ENCODE data around the gene CACNA2D1. TPM values are rescaled to one million over a fixed set of nuclear protein-coding genes. Genes with fewer than 3 reads are reported as not detected.

Gene CACNA2D1
- total RNA-seq, 3 donors from 2014 or later (not counting 1 experiment from before 2014, with no cell fraction given) = not detected

DNA sequence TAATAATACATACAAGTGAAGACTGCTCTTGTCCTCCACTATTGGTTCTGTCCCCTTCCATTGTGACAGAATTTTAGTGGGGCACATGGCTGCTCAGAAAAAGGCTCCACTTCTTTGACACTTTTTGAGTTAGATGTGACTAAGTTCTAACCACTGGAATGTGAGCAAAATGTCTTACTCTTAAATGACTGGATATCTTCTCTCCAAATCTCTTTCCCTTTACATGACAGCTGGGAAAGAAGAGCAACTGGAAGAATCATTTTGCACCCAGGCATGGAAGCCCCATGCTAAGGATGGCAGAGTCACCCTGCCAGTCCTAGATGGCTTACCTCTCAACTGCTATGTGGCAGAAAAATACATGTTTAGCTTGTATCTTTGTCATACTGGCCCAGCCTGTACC lies 97.7 kb downstream of the CACNA2D1 start:
- no peak overlapping the region for H3K4me3 ChIP-seq (ENCODE audit: low read length)
- DNase-seq (no peak), ATAC-seq (no peak)
- peaks cover 2 to 3% of the 10 kb centered on the region in 2 donors for H3K9me3 Mint-ChIP-seq
- H3K4me1 Mint-ChIP-seq = no peaks in the 10 kb centered on the region
- TF ChIP-seq, protein P1, sequence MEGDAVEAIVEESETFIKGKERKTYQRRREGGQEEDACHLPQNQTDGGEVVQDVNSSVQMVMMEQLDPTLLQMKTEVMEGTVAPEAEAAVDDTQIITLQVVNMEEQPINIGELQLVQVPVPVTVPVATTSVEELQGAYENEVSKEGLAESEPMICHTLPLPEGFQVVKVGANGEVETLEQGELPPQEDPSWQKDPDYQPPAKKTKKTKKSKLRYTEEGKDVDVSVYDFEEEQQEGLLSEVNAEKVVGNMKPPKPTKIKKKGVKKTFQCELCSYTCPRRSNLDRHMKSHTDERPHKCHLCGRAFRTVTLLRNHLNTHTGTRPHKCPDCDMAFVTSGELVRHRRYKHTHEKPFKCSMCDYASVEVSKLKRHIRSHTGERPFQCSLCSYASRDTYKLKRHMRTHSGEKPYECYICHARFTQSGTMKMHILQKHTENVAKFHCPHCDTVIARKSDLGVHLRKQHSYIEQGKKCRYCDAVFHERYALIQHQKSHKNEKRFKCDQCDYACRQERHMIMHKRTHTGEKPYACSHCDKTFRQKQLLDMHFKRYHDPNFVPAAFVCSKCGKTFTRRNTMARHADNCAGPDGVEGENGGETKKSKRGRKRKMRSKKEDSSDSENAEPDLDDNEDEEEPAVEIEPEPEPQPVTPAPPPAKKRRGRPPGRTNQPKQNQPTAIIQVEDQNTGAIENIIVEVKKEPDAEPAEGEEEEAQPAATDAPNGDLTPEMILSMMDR (IDR thresholded peaks at IDR 0.05) = no peak
- H3K27ac Mint-ChIP-seq = no peak overlapping the region
- H3K9me3 ChIP-seq (ENCODE audit: control insufficient read depth, insufficient read depth, low read length) = no peaks in the 10 kb centered on the region
- intact Hi-C loops (cut with micrococcal nuclease) = no loop called here
- H3K4me1 ChIP-seq (ENCODE audit: control insufficient read depth, insufficient read depth, low read length) = no peaks in the 10 kb centered on the region
- no peaks in the 10 kb centered on the region for H3K36me3 Mint-ChIP-seq
- no peaks in the 10 kb centered on the region for H3K27me3 ChIP-seq (ENCODE audit: control insufficient read depth, insufficient read depth, low read length)
- no peak overlapping the region for H3K4me3 Mint-ChIP-seq
- H3K36me3 ChIP-seq (ENCODE audit: control insufficient read depth, insufficient read depth, low read length) = no peaks in the 10 kb centered on the region
- no peak overlapping the region for H3K27ac ChIP-seq (ENCODE audit: low read length)
- H3K27me3 Mint-ChIP-seq (ENCODE audit: low read depth in 2 of 2) = no peaks in the 10 kb centered on the region

DNA sequence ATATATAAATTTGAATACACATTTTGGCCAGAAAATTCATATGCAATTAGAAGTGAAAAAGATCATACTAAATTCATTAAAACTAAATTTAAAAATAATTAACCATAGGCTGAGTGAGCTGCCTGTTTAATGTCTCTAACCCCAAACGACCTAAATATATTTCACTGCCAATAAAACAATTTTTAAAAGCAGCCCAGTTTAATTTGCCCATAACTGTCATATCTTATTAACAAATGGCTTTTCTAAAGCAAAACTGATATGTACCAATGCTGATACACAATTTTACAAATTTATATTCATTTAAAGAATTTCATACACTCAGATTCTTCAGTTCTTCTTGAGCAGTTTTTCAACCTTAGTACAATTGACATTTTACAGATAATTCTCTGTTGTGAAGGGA lies 99.9 kb downstream of the CACNA2D1 start:
- intact Hi-C loops (cut with micrococcal nuclease) = no loop called here
- H3K9me3 ChIP-seq (ENCODE audit: control insufficient read depth, insufficient read depth, low read length) = no peaks in the 10 kb centered on the region
- ATAC-seq (no peak), DNase-seq (no peak)
- Mint-ChIP-seq H3K27me3 (ENCODE audit: low read depth in 2 of 2) (no peaks in the 10 kb centered on the region), H3K9me3 (peaks cover 3 to 4% of the 10 kb centered on the region in 2 donors), H3K36me3 (no peaks in the 10 kb centered on the region), H3K4me3 (no peak overlapping the region), H3K27ac (no peak overlapping the region), H3K4me1 (no peaks in the 10 kb centered on the region)
- H3K4me1 ChIP-seq (ENCODE audit: control insufficient read depth, insufficient read depth, low read length) = no peaks in the 10 kb centered on the region
- H3K36me3 ChIP-seq (ENCODE audit: control insufficient read depth, insufficient read depth, low read length) = no peaks in the 10 kb centered on the region
- WGBS (ENCODE audit: insufficient coverage) = 59% methylated on average over 1 of the region's 1 CpG
- TF ChIP-seq, protein P1 (IDR thresholded peaks at IDR 0.05) = no peak
- H3K27me3 ChIP-seq (ENCODE audit: control insufficient read depth, insufficient read depth, low read length) = no peaks in the 10 kb centered on the region
- no peak overlapping the region for H3K4me3 ChIP-seq (ENCODE audit: low read length)
- no peak overlapping the region for H3K27ac ChIP-seq (ENCODE audit: low read length)

DNA sequence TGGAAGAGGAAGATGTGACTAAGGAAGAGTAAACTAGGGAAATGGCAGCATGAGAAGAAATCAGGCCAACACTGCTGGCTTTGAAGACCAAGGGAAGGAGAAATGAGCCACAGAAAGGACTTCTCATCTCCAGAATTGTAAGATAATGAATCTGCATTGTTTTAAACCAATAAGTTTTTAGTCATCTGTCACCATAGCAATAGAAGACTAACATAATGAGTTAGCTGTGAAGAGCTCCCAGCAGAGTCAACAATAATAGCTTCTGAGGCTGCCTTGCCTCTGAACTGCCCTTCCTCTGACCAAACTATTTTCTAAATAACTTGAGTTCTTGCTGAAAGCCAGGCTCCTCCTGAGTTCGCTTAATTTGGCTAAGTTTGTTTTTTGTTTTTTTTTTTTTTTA lies 103.6 kb downstream of the CACNA2D1 start:
- Mint-ChIP-seq H3K4me1 (no peaks in the 10 kb centered on the region), H3K27me3 (ENCODE audit: low read depth in 2 of 2) (no peaks in the 10 kb centered on the region), H3K9me3 (peaks cover 5 to 12% of the 10 kb centered on the region in 2 donors), H3K36me3 (no peaks in the 10 kb centered on the region), H3K27ac (no peak overlapping the region), H3K4me3 (no peak overlapping the region)
- Histone ChIP-seq H3K4me1 (ENCODE audit: control insufficient read depth, insufficient read depth, low read length) (no peaks in the 10 kb centered on the region), H3K36me3 (ENCODE audit: control insufficient read depth, insufficient read depth, low read length) (no peaks in the 10 kb centered on the region), H3K9me3 (ENCODE audit: control insufficient read depth, insufficient read depth, low read length) (no peaks in the 10 kb centered on the region), H3K27me3 (ENCODE audit: control insufficient read depth, insufficient read depth, low read length) (no peaks in the 10 kb centered on the region), H3K27ac (ENCODE audit: low read length) (no peak overlapping the region), H3K4me3 (ENCODE audit: low read length) (no peak overlapping the region)
- WGBS (ENCODE audit: insufficient coverage) = no CpG with 5 or more reads among the region's 1 CpG
- ATAC-seq (no peak), DNase-seq (no peak)
- intact Hi-C loops (cut with micrococcal nuclease) = no loop called here
- TF ChIP-seq, protein P1 (IDR thresholded peaks at IDR 0.05) = no peak

DNA sequence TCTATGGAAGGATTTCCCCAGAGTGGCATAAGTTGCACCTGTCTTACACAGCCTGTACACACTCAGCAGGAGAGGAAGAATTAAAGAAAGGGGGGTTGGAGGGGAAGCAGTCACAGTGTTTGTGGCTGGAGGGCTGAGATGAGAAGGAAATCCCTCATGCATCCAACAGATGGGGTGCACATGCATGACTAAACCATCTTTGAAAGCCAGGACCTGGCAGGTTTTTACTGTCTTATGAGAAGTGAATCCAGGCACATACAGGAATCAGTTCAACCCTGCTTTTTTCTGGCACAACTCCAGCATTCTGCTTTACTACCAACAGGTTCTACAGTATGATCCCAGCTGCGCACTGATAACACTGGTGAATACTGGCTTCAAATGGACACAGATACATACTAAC lies 107.7 kb downstream of the CACNA2D1 start:
- Mint-ChIP-seq H3K27me3 (ENCODE audit: low read depth in 2 of 2) (no peaks in the 10 kb centered on the region), H3K36me3 (no peaks in the 10 kb centered on the region), H3K4me1 (no peaks in the 10 kb centered on the region), H3K27ac (no peak overlapping the region), H3K9me3 (peaks cover 7 to 12% of the 10 kb centered on the region in 2 donors), H3K4me3 (no peak overlapping the region)
- no peaks in the 10 kb centered on the region for H3K4me1 ChIP-seq (ENCODE audit: control insufficient read depth, insufficient read depth, low read length)
- H3K4me3 ChIP-seq (ENCODE audit: low read length) = no peak overlapping the region
- DNase-seq (no peak), ATAC-seq (no peak)
- no peak overlapping the region for H3K27ac ChIP-seq (ENCODE audit: low read length)
- H3K36me3 ChIP-seq (ENCODE audit: control insufficient read depth, insufficient read depth, low read length) = no peaks in the 10 kb centered on the region
- 100% methylated on average over 1 of the region's 1 CpG for WGBS (ENCODE audit: insufficient coverage)
- TF ChIP-seq, protein P1 (IDR thresholded peaks at IDR 0.05) = no peak
- H3K27me3 ChIP-seq (ENCODE audit: control insufficient read depth, insufficient read depth, low read length) = no peaks in the 10 kb centered on the region
- no peaks in the 10 kb centered on the region for H3K9me3 ChIP-seq (ENCODE audit: control insufficient read depth, insufficient read depth, low read length)
- intact Hi-C loops (cut with micrococcal nuclease) = no loop called here
